ENCODE measurements around the gene CEP57. TPM values are rescaled to one million over a fixed set of nuclear protein-coding genes. Genes with fewer than 3 reads are reported as not detected.

CEP57 gene
- total RNA-seq, 2 donors from 2014 or later = 23.6 to 26.3 TPM

DNA sequence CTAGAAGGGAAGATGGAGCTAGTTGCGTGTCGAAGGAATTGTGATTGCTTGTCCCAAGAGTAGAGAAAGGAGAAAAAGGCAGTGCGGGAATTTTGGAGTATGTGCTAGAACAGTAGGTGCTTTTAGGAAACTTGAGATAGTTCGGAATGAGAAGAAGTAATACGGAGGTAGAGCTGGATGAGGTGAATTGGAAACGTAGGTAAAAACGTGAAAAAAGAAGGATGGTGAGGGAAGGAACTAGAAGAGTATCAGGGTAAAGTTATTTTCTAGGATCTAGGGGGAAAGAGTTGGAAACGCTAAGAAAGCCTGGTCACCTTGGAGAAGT, 1.4 kb downstream of the CEP57 start:
- H3K27ac ChIP-seq = no peak overlapping the region
- H3K4me3 ChIP-seq = peak overlapping the region; percentile 82
- no peaks in the 10 kb centered on the region for H3K27me3 ChIP-seq (replicated peaks; ENCODE audit: insufficient read depth)
- DNase-seq (ENCODE audit: low spot score) (no peak), ATAC-seq (ENCODE audit: insufficient number of reproducible peaks, low FRiP score, low read depth) (no peak)
- H3K4me1 ChIP-seq (ENCODE audit: control insufficient read depth in 1 of 2, low read depth in 2 of 2) = peaks cover 5 to 28% of the 10 kb centered on the region in 2 donors
- H3K36me3 ChIP-seq = peaks cover 5% of the 10 kb centered on the region
- TF ChIP-seq, protein P1, sequence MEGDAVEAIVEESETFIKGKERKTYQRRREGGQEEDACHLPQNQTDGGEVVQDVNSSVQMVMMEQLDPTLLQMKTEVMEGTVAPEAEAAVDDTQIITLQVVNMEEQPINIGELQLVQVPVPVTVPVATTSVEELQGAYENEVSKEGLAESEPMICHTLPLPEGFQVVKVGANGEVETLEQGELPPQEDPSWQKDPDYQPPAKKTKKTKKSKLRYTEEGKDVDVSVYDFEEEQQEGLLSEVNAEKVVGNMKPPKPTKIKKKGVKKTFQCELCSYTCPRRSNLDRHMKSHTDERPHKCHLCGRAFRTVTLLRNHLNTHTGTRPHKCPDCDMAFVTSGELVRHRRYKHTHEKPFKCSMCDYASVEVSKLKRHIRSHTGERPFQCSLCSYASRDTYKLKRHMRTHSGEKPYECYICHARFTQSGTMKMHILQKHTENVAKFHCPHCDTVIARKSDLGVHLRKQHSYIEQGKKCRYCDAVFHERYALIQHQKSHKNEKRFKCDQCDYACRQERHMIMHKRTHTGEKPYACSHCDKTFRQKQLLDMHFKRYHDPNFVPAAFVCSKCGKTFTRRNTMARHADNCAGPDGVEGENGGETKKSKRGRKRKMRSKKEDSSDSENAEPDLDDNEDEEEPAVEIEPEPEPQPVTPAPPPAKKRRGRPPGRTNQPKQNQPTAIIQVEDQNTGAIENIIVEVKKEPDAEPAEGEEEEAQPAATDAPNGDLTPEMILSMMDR (IDR thresholded peaks at IDR 0.05) = no peak
- no peaks in the 10 kb centered on the region for H3K9me3 ChIP-seq

DNA sequence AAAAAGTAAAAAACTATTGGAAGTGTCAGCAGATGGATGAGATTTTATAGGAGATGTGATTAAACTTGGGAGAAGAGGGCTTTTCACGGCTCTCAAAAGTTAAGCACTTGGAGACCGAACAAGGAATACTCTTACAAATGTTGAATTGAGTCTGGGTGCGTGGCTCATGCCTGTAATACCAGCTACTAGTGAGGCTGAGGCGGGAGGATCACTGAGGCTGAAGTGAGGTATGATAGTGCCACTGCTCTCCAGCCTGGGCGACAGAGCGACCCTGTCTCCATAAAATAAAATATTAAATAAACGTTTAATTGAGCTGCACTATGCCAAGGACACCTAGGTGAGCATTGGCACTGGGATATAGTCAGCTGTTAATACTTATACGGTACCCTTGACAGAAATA, 1.9 kb downstream of the CEP57 start:
- H3K4me3 ChIP-seq = no peak overlapping the region

DNA sequence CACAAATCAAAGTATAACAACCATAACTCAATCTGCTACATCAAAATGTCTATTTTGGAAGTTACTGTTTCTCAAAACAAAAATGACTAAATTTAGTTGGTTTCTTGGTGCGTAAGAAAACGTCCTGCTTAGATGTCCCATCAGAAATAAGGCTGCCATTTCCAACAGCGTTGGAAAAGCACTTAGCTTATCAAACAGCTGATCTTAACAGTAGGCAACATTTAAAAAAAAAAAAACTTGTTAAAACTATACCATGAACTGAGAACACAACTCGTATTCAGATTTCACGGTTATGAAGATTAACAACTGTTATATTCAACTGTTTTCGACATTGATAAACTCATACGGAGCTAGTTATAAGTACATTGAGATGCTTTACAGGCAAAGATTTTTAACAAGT, 2.4 kb downstream of the CEP57 start:
- no peaks in the 10 kb centered on the region for H3K27me3 ChIP-seq (replicated peaks; ENCODE audit: insufficient read depth)
- TF ChIP-seq, protein P1 (IDR thresholded peaks at IDR 0.05) = no peak
- ATAC-seq (ENCODE audit: insufficient number of reproducible peaks, low FRiP score, low read depth) = no peak
- DNase-seq (ENCODE audit: low spot score) = no peak
- H3K36me3 ChIP-seq = no peaks in the 10 kb centered on the region
- no peak overlapping the region for H3K27ac ChIP-seq
- H3K4me1 ChIP-seq (ENCODE audit: control insufficient read depth in 1 of 2, low read depth in 2 of 2) = peaks cover 5 to 27% of the 10 kb centered on the region in 2 donors
- H3K4me3 ChIP-seq = no peak overlapping the region
- H3K9me3 ChIP-seq = no peaks in the 10 kb centered on the region

More for the DNA sequence above, 1.9 kb downstream of the CEP57 start:
- ATAC-seq (ENCODE audit: insufficient number of reproducible peaks, low FRiP score, low read depth) (no peak), DNase-seq (ENCODE audit: low spot score) (no peak)
- H3K4me1 ChIP-seq (ENCODE audit: control insufficient read depth in 1 of 2, low read depth in 2 of 2) = peaks cover 5 to 28% of the 10 kb centered on the region in 2 donors
- TF ChIP-seq, protein P1 (IDR thresholded peaks at IDR 0.05) = no peak
- H3K9me3 ChIP-seq = no peaks in the 10 kb centered on the region
- no peak overlapping the region for H3K27ac ChIP-seq
- H3K27me3 ChIP-seq (replicated peaks; ENCODE audit: insufficient read depth) = no peaks in the 10 kb centered on the region
- peaks cover 2% of the 10 kb centered on the region for H3K36me3 ChIP-seq

DNA sequence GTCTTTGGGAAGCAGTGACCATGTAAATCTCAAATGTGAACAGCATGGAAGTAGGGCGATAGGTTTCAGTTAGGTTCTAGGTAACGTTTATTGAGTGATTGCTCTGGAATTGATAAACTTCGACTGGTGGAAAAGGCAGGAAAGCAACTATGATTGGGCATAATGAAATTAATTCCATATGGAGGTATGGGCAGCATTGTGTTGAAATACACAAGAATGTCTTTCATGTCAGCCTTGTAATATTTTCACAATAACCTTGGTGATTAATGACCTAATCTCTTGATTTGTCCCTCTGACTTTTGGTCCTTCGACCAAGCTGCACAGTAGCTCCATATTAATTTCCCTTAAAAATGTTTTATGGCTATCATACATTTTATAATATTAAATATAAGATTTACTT, 2.8 kb downstream of the CEP57 start:
- TF ChIP-seq, protein P1 (IDR thresholded peaks at IDR 0.05) = no peak
- Histone ChIP-seq H3K27me3 (replicated peaks; ENCODE audit: insufficient read depth) (no peaks in the 10 kb centered on the region), H3K4me3 (no peak overlapping the region), H3K4me1 (ENCODE audit: control insufficient read depth in 1 of 2, low read depth in 2 of 2) (peaks cover 5 to 23% of the 10 kb centered on the region in 2 donors), H3K27ac (no peak overlapping the region), H3K9me3 (no peaks in the 10 kb centered on the region), H3K36me3 (no peaks in the 10 kb centered on the region)
- DNase-seq (ENCODE audit: low spot score) = no peak
- no peak for ATAC-seq (ENCODE audit: insufficient number of reproducible peaks, low FRiP score, low read depth)

DNA sequence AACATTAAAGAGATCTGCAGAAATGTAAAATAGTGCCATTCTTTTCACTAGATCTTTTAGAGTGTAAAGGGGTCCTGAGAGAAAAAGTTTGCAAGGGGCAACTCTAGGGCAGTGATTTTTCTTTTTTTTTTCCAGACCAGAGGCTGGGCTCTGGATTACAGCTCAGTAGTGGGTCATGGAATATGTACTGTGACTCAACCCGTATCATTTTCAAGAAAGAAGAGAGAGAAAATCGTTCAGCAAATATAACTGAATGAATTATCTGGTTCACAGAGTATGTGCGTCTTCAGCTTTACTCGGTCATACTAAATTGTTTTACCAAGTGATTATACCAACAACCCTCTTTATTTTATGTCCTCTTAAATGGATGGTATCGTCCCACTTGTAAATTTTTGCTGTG, 3.8 kb downstream of the CEP57 start:
- no peak overlapping the region for H3K4me3 ChIP-seq
- peaks cover 0 to 15% of the 10 kb centered on the region in 2 donors for H3K4me1 ChIP-seq (ENCODE audit: control insufficient read depth in 1 of 2, low read depth in 2 of 2)
- ATAC-seq (ENCODE audit: insufficient number of reproducible peaks, low FRiP score, low read depth) = no peak
- TF ChIP-seq, protein P1 (IDR thresholded peaks at IDR 0.05) = no peak
- no peaks in the 10 kb centered on the region for H3K36me3 ChIP-seq
- H3K27ac ChIP-seq = no peak overlapping the region
- no peaks in the 10 kb centered on the region for H3K9me3 ChIP-seq
- H3K27me3 ChIP-seq (replicated peaks; ENCODE audit: insufficient read depth) = no peaks in the 10 kb centered on the region
- no peak for DNase-seq (ENCODE audit: low spot score)

Data from thoracic aorta (tissue), 2 donors.